Stimulated activated CD8-positive, alpha-beta memory T cell treated with anti-CD3 and anti-CD28 coated beads, Interleukin-4, amount 100 ng/mL, for 4 hours (primary cell): ENCODE results near the gene CACNB4.
"Not testable (repeated sequence)": the region's sequence is repeated elsewhere in the genome, so short reads cannot be mapped to it uniquely, and the experiment has no call there.

Experiments
- DNase-seq, 2 donors: peaks; one replicate each; pipeline ENCODE4 v3.0.0-alpha.2; 2020; ENCODE audit warnings: low read depth in 2 of 2, low spot score in 1 of 2

Gene CACNB4

GRCh38 chr2:152098496-152099366 is at the start of gene CACNB4:
TSS of gene CACNB4 (minus strand) at chr2:152099044.
- no peak for DNase-seq

- no peak for DNase-seq
Measured at GRCh38 chr2:152134488-152135280, 35.8 kb upstream of the CACNB4 start.

GRCh38 chr2:152132306-152132705 is 33.5 kb upstream of the CACNB4 start:
- DNase-seq = no peak

- no peak for DNase-seq
Measured at GRCh38 chr2:152127628-152128027, 28.8 kb upstream of the CACNB4 start.

GRCh38 chr2:152126664-152127063 is 27.8 kb upstream of the CACNB4 start:
- no peak for DNase-seq

- no peak for DNase-seq
Measured at GRCh38 chr2:152122161-152122560, 23.3 kb upstream of the CACNB4 start.

- no peak for DNase-seq
Measured at GRCh38 chr2:152120430-152120829, 21.6 kb upstream of the CACNB4 start.

GRCh38 chr2:152115952-152116351 is 17.1 kb upstream of the CACNB4 start:
- DNase-seq = no peak

- DNase-seq = no peak
Measured at GRCh38 chr2:152114366-152114765, 15.5 kb upstream of the CACNB4 start.

- DNase-seq = not testable (repeated sequence)
Measured at GRCh38 chr2:152107140-152107539, 8.3 kb upstream of the CACNB4 start.

- no peak for DNase-seq
Measured at GRCh38 chr2:152106464-152106863, 7.6 kb upstream of the CACNB4 start.

- DNase-seq = no peak
Measured at GRCh38 chr2:152103271-152103670, 4.4 kb upstream of the CACNB4 start.

GRCh38 chr2:152100961-152101360 is 2.1 kb upstream of the CACNB4 start:
- DNase-seq = no peak

- no peak for DNase-seq
Measured at GRCh38 chr2:152099367-152100050, 665 bp upstream of the CACNB4 start.

GRCh38 chr2:152097801-152098495 is 896 bp downstream of the CACNB4 start:
- no peak for DNase-seq

GRCh38 chr2:152097290-152097800 is 1.5 kb downstream of the CACNB4 start:
- no peak for DNase-seq

GRCh38 chr2:152095146-152095545 is 3.7 kb downstream of the CACNB4 start:
- DNase-seq = no peak

GRCh38 chr2:152094014-152094413 is 4.8 kb downstream of the CACNB4 start:
- DNase-seq = no peak

GRCh38 chr2:152093464-152093863 is 5.4 kb downstream of the CACNB4 start:
- no peak for DNase-seq

- no peak for DNase-seq
Measured at GRCh38 chr2:152092095-152092494, 6.7 kb downstream of the CACNB4 start.

- DNase-seq = not testable (repeated sequence)
Measured at GRCh38 chr2:152090726-152091125, 8.1 kb downstream of the CACNB4 start.
